ENCODE results near the gene PIP5K1B.

Gene PIP5K1B

GRCh38 chr9:68704814-68705530 lies at the start of gene PIP5K1B:
PIP5K1B (plus strand) TSS chr9:68705240; CDS start chr9:68822615, 117,375 bp downstream.
- Histone ChIP-seq H3K4me1 (ENCODE audit: control insufficient read depth, low read length) (peaks cover 13% of the 10 kb centered on the region), H3K9me3 (ENCODE audit: control insufficient read depth, insufficient read depth, low read length) (no peaks in the 10 kb centered on the region), H3K36me3 (ENCODE audit: control insufficient read depth, low read length) (no peaks in the 10 kb centered on the region), H3K4me2 (ENCODE audit: low read length) (peak within 1 kb of the TSS; percentile 92), H3K79me2 (ENCODE audit: control insufficient read depth, low read length) (no peaks in the 10 kb centered on the region), H4K20me1 (ENCODE audit: control insufficient read depth, insufficient read depth, low read depth, low read length) (no peaks in the 10 kb centered on the region), H3K4me3 (ENCODE audit: low read length) (peak within 1 kb of the TSS; percentile 76), H3F3A (ENCODE audit: control insufficient read depth, insufficient read depth) (no peaks in the 10 kb centered on the region), H3K27me3 (ENCODE audit: control insufficient read depth, low read length) (peaks cover 61% of the 10 kb centered on the region), H3K27ac (ENCODE audit: low read depth, low read length) (no peak within 1 kb of the TSS), H3K9me2 (replicated peaks; ENCODE audit: control insufficient read depth, low read length) (no peaks in the 10 kb centered on the region)
- peak; percentile 81 for TF ChIP-seq EZH2phosphoT487 (IDR thresholded peaks at IDR 0.05; ENCODE audit: borderline replicate concordance, low read length)
- no peak for TF ChIP-seq CTCF (IDR thresholded peaks at IDR 0.05; ENCODE audit: low read depth, low read length, poor library complexity, severe bottlenecking)

- TF ChIP-seq CTCF (IDR thresholded peaks at IDR 0.05; ENCODE audit: low read depth, low read length, poor library complexity, severe bottlenecking) (no peak), EZH2phosphoT487 (IDR thresholded peaks at IDR 0.05; ENCODE audit: borderline replicate concordance, low read length) (no peak)
- Histone ChIP-seq H3K36me3 (ENCODE audit: control insufficient read depth, low read length) (no peaks in the 10 kb centered on the region), H3F3A (ENCODE audit: control insufficient read depth, insufficient read depth) (no peaks in the 10 kb centered on the region), H3K79me2 (ENCODE audit: control insufficient read depth, low read length) (no peaks in the 10 kb centered on the region), H3K9me3 (ENCODE audit: control insufficient read depth, insufficient read depth, low read length) (no peaks in the 10 kb centered on the region), H3K27me3 (ENCODE audit: control insufficient read depth, low read length) (0 out of 2 replicates have a peak, but pooled peaks cover 3% of the 10 kb centered on the region), H3K27ac (ENCODE audit: low read depth, low read length) (no peak overlapping the region), H4K20me1 (ENCODE audit: control insufficient read depth, insufficient read depth, low read depth, low read length) (no peaks in the 10 kb centered on the region), H3K4me1 (ENCODE audit: control insufficient read depth, low read length) (no peaks in the 10 kb centered on the region), H3K9me2 (replicated peaks; ENCODE audit: control insufficient read depth, low read length) (no peaks in the 10 kb centered on the region), H3K4me3 (ENCODE audit: low read length) (no peak overlapping the region), H3K4me2 (ENCODE audit: low read length) (no peak overlapping the region)
These were observed 41.0 kb upstream of the PIP5K1B start for GRCh38 chr9:68664036-68664435.

DNA sequence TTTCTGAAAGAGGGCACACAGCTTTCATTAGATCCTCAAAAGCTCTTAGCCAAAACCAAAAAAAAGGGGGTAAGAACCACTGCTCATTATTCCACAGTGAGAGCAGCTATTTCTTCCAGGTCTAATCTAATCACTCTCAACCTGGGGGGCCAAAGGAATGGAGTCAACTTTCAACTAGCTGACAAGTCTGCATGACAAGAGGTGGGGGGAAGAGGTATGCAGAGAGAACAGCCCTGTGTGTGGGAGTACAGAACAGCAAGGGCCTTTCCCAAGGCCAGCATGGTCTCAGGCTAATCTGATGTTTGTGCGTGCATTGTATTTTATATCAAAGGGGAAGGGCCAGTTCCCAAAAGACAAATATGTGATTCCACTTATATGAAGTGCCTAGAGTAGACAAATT lies 36.9 kb upstream of the PIP5K1B start:
- Histone ChIP-seq H3K4me3 (ENCODE audit: low read length) (no peak overlapping the region), H3F3A (ENCODE audit: control insufficient read depth, insufficient read depth) (no peaks in the 10 kb centered on the region), H3K9me2 (replicated peaks; ENCODE audit: control insufficient read depth, low read length) (no peaks in the 10 kb centered on the region)

More for the DNA sequence above, 36.9 kb upstream of the PIP5K1B start:
- Histone ChIP-seq H4K20me1 (ENCODE audit: control insufficient read depth, insufficient read depth, low read depth, low read length) (no peaks in the 10 kb centered on the region), H3K79me2 (ENCODE audit: control insufficient read depth, low read length) (no peaks in the 10 kb centered on the region), H3K27ac (ENCODE audit: low read depth, low read length) (no peak overlapping the region), H3K27me3 (ENCODE audit: control insufficient read depth, low read length) (peaks cover 5% of the 10 kb centered on the region; the same call in 1 of the 2 replicates), H3K9me3 (ENCODE audit: control insufficient read depth, insufficient read depth, low read length) (no peaks in the 10 kb centered on the region), H3K4me1 (ENCODE audit: control insufficient read depth, low read length) (no peaks in the 10 kb centered on the region), H3K36me3 (ENCODE audit: control insufficient read depth, low read length) (no peaks in the 10 kb centered on the region), H3K4me2 (ENCODE audit: low read length) (no peak overlapping the region)
- TF ChIP-seq CTCF (IDR thresholded peaks at IDR 0.05; ENCODE audit: low read depth, low read length, poor library complexity, severe bottlenecking) (no peak), EZH2phosphoT487 (IDR thresholded peaks at IDR 0.05; ENCODE audit: borderline replicate concordance, low read length) (no peak)
